ENCODE data around the gene KRT7.

Gene KRT7

DNA sequence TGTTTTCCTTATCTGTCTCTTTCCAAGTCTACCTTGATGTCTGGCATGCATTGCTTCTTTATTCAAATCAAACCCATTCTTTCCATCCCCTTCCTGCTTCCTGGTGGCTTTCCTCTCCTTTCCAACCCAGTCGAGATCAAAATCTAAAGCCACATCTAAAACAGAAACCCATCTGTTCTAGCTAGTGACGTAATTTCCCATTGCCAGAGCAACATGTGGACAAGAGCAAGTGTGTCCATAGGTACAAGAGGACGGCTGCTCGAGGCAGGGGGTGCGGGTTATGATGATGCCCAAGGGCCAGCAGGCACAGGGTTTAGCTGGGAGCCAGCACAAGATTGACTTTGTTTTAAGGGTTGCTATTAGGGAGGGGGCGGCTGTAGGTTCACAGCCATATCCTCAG, 48.2 kb upstream of the KRT7 start:
- Histone ChIP-seq H3K27ac (ENCODE audit: low read depth, low read length, poor library complexity, severe bottlenecking) (no peak overlapping the region), H2AFZ (ENCODE audit: low read length) (no peak overlapping the region), H3F3A (ENCODE audit: insufficient read depth, low read length) (no peaks in the 10 kb centered on the region), H3K27me3 (ENCODE audit: insufficient read depth, low read length) (peaks cover 8% of the 10 kb centered on the region; the same call in 1 of the 2 replicates), H3K4me1 (ENCODE audit: insufficient read depth, low read length, severe bottlenecking) (no peaks in the 10 kb centered on the region), H3K79me2 (ENCODE audit: insufficient read depth, low read length) (no peaks in the 10 kb centered on the region), H3K36me3 (ENCODE audit: insufficient read depth, low read length) (no peaks in the 10 kb centered on the region), H3K9ac (ENCODE audit: low read length) (no peak overlapping the region), H4K20me1 (ENCODE audit: insufficient read depth, low read length) (no peaks in the 10 kb centered on the region), H3K9me2 (ENCODE audit: low read depth, low read length) (no peaks in the 10 kb centered on the region), H3K4me3 (ENCODE audit: low read depth, low read length, poor library complexity, severe bottlenecking) (no peak overlapping the region), H3K4me2 (ENCODE audit: low read length) (no peak overlapping the region), H3K9me3 (ENCODE audit: low read length) (no peaks in the 10 kb centered on the region)
- no peak for TF ChIP-seq EZH2 (IDR thresholded peaks at IDR 0.05; ENCODE audit: borderline replicate concordance, low read length)
- TF ChIP-seq, protein P1, sequence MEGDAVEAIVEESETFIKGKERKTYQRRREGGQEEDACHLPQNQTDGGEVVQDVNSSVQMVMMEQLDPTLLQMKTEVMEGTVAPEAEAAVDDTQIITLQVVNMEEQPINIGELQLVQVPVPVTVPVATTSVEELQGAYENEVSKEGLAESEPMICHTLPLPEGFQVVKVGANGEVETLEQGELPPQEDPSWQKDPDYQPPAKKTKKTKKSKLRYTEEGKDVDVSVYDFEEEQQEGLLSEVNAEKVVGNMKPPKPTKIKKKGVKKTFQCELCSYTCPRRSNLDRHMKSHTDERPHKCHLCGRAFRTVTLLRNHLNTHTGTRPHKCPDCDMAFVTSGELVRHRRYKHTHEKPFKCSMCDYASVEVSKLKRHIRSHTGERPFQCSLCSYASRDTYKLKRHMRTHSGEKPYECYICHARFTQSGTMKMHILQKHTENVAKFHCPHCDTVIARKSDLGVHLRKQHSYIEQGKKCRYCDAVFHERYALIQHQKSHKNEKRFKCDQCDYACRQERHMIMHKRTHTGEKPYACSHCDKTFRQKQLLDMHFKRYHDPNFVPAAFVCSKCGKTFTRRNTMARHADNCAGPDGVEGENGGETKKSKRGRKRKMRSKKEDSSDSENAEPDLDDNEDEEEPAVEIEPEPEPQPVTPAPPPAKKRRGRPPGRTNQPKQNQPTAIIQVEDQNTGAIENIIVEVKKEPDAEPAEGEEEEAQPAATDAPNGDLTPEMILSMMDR (IDR thresholded peaks at IDR 0.05; ENCODE audit: low read length) = no peak

DNA sequence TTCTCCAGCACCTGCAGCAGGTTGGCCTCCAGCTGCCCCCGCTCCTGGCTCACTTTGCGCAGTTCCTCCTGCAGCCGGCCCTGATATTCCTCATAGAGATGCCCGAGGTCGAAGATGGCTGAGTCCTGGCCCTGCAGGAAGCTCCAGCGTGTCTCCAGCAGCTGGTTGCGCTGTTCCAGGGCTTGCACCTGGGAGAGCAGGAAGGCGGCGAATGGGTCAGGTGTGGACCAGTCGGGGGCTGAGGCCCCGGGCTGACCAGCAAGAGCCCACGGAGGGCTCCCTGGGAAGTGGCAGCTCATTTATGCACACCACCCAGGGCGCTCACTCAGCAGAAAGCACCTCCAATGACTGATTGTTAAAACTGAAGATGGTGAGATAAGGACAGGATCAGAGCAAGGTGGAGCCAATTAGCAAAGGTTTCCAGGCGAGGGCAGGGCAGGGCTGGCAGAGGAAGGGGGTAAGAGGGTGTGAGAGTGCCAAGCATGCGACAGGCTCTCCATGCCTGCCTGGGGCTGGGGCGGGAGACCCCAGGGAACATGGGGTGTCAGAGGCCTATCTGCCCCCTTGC, 47.6 kb upstream of the KRT7 start:
- Histone ChIP-seq H3K9ac (ENCODE audit: low read length) (no peak overlapping the region), H3F3A (ENCODE audit: insufficient read depth, low read length) (no peaks in the 10 kb centered on the region), H3K4me3 (ENCODE audit: low read depth, low read length, poor library complexity, severe bottlenecking) (no peak overlapping the region), H3K4me1 (ENCODE audit: insufficient read depth, low read length, severe bottlenecking) (no peaks in the 10 kb centered on the region), H3K27me3 (ENCODE audit: insufficient read depth, low read length) (peaks cover 8% of the 10 kb centered on the region; the same call in 1 of the 2 replicates), H3K9me2 (ENCODE audit: low read depth, low read length) (no peaks in the 10 kb centered on the region), H4K20me1 (ENCODE audit: insufficient read depth, low read length) (no peaks in the 10 kb centered on the region), H2AFZ (ENCODE audit: low read length) (no peak overlapping the region), H3K79me2 (ENCODE audit: insufficient read depth, low read length) (no peaks in the 10 kb centered on the region), H3K9me3 (ENCODE audit: low read length) (no peaks in the 10 kb centered on the region), H3K4me2 (ENCODE audit: low read length) (no peak overlapping the region), H3K36me3 (ENCODE audit: insufficient read depth, low read length) (no peaks in the 10 kb centered on the region), H3K27ac (ENCODE audit: low read depth, low read length, poor library complexity, severe bottlenecking) (no peak overlapping the region)
- TF ChIP-seq, protein P1 (IDR thresholded peaks at IDR 0.05; ENCODE audit: low read length) = no peak
- no peak for TF ChIP-seq EZH2 (IDR thresholded peaks at IDR 0.05; ENCODE audit: borderline replicate concordance, low read length)

DNA sequence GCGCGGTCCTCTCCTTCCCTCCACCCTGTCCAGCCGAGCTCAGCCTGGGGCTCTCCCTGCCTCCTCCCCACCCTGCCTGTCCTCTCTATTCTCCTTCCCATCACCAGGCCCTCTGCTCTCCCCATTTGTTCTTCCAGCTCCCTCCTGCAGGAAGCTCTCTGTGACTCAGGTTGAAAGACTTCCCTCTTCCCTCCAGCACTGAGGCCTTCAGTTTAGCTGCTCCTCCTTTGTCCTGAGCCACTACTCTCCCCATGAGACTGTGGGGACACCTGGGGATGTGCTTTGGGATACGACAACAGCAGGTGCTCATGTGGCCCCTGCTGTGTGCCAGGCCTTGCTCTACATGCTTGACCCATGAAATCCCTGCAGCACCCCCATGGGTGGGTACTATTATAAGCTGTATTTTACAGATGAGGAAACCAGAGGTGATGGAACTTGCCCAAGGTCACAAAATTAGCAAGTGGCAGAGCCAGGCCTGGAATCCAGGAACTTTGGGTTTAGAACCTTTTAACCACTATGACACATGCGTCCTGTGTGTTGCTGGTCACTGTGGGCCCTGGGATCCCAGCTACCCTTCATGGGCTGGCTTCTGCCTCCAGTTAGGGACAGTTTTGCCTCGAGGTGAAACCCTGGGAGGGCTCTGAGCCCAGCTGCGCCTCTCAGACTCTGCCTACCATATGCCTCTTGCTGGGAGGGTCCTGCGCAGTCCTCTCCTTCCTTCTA, 46.8 kb upstream of the KRT7 start:
- Histone ChIP-seq H3K27me3 (ENCODE audit: insufficient read depth, low read length) (peaks cover 8% of the 10 kb centered on the region; the same call in 1 of the 2 replicates), H3K27ac (ENCODE audit: low read depth, low read length, poor library complexity, severe bottlenecking) (no peak overlapping the region), H3K4me2 (ENCODE audit: low read length) (no peak overlapping the region), H3K9ac (ENCODE audit: low read length) (no peak overlapping the region), H3K9me2 (ENCODE audit: low read depth, low read length) (no peaks in the 10 kb centered on the region), H3K4me3 (ENCODE audit: low read depth, low read length, poor library complexity, severe bottlenecking) (no peak overlapping the region), H3K9me3 (ENCODE audit: low read length) (no peaks in the 10 kb centered on the region), H4K20me1 (ENCODE audit: insufficient read depth, low read length) (no peaks in the 10 kb centered on the region), H3F3A (ENCODE audit: insufficient read depth, low read length) (no peaks in the 10 kb centered on the region), H2AFZ (ENCODE audit: low read length) (no peak overlapping the region), H3K36me3 (ENCODE audit: insufficient read depth, low read length) (no peaks in the 10 kb centered on the region), H3K4me1 (ENCODE audit: insufficient read depth, low read length, severe bottlenecking) (no peaks in the 10 kb centered on the region), H3K79me2 (ENCODE audit: insufficient read depth, low read length) (no peaks in the 10 kb centered on the region)
- TF ChIP-seq, protein P1 (IDR thresholded peaks at IDR 0.05; ENCODE audit: low read length) = no peak
- no peak for TF ChIP-seq EZH2 (IDR thresholded peaks at IDR 0.05; ENCODE audit: borderline replicate concordance, low read length)

All from OCI-LY1 (cell line).